ENCODE measurements around the gene CHAF1A.

CHAF1A gene

GRCh38 chr19:4366666-4367335, 35.6 kb upstream of the CHAF1A start:
- no peak for DNase-seq

- DNase-seq, result no peak
Observed at GRCh38 chr19:4367336-4367723, 35.1 kb upstream of the CHAF1A start.

GRCh38 chr19:4367781-4368127, 34.7 kb upstream of the CHAF1A start:
- DNase-seq, result no peak

- no peak for DNase-seq
Observed at GRCh38 chr19:4368128-4368820, 34.2 kb upstream of the CHAF1A start.

GRCh38 chr19:4369109-4369887, 33.1 kb upstream of the CHAF1A start:
- peak in 1 of 3 experiments; percentile 29 for DNase-seq

- DNase-seq, result no peak
Observed at GRCh38 chr19:4369888-4370260, 32.6 kb upstream of the CHAF1A start.

GRCh38 chr19:4370418-4371041, 31.9 kb upstream of the CHAF1A start:
- no peak for DNase-seq

GRCh38 chr19:4371247-4372164, 30.9 kb upstream of the CHAF1A start:
- DNase-seq, result no peak

GRCh38 chr19:4372165-4373012, 30.1 kb upstream of the CHAF1A start:
- DNase-seq, result no peak

GRCh38 chr19:4373013-4373367, 29.4 kb upstream of the CHAF1A start:
- DNase-seq, result no peak

- no peak for DNase-seq
Observed at GRCh38 chr19:4373601-4374497, 28.6 kb upstream of the CHAF1A start.

- DNase-seq, result no peak
Observed at GRCh38 chr19:4374498-4375163, 27.8 kb upstream of the CHAF1A start.

GRCh38 chr19:4375164-4376027, 27.0 kb upstream of the CHAF1A start:
- DNase-seq, result peak in 1 of 3 experiments; percentile 32

GRCh38 chr19:4376028-4376670, 26.3 kb upstream of the CHAF1A start:
- no peak for DNase-seq

GRCh38 chr19:4376671-4376990, 25.8 kb upstream of the CHAF1A start:
- no peak for DNase-seq

GRCh38 chr19:4376991-4377781, 25.3 kb upstream of the CHAF1A start:
- DNase-seq, result no peak

- DNase-seq, result no peak
Observed at GRCh38 chr19:4378886-4379285, 23.6 kb upstream of the CHAF1A start.

Measured in NCI-H1417 (cell line).